ENCODE results near the gene PRKCD. TPM values are rescaled to one million over a fixed set of nuclear protein-coding genes. Genes with fewer than 3 reads are reported as not detected.

Gene PRKCD
- total and polyA plus RNA-seq, 7 experiments from 2014 or later, result 7.7 to 72.8 (median 17.5) TPM

GRCh38 chr3:53219895-53220483 lies 59.0 kb downstream of the PRKCD start:
- H3K27ac Mint-ChIP-seq, result peak overlapping the region in 3 of 9 donors; percentile 7 to 19 (median 13)
- H3K4me1 ChIP-seq (ENCODE audit: control insufficient read depth in 2 of 2, insufficient read depth in 2 of 2, low read length in 2 of 2), result no peaks in the 10 kb centered on the region
- H3K27me3 Mint-ChIP-seq, result peaks cover 0 to 5% (median 0%) of the 10 kb centered on the region in 5 donors
- POLR2A ChIA-PET, result no interaction called here
- peak; percentile 91 for ATAC-seq
- CTCF ChIA-PET, result interaction anchor here (0.9 to 1.4 kb wide), 3 partner anchors 9 to 489 kb away, joined by 3 to 4 read pairs (median 3); no protein-coding TSS in a partner anchor
- H3K4me3 ChIP-seq (ENCODE audit: low read length), result no peak overlapping the region
- H3K4me3 Mint-ChIP-seq, result no peak overlapping the region
- intact Hi-C loops (cut with micrococcal nuclease), result loop anchor here (1.0 to 2.0 kb wide), 7 partner anchors 35 to 490 kb away; partner anchors contain the start of genes DCP1A (in 1 of the 2) and TKT (in 1 of the 2)
- peaks cover 0 to 5% (median 3%) of the 10 kb centered on the region in 7 donors for H3K4me1 Mint-ChIP-seq
- H3K9me3 Mint-ChIP-seq, result no peaks in the 10 kb centered on the region
- H3K36me3 Mint-ChIP-seq, result peaks cover 0 to 4% (median 0%) of the 10 kb centered on the region in 5 donors
- H3K36me3 ChIP-seq (ENCODE audit: control insufficient read depth in 2 of 3, insufficient read depth in 3 of 3, low read length in 3 of 3), result peaks cover 0 to 15% (median 1%) of the 10 kb centered on the region in 3 experiments
- no peak overlapping the region for H3K27ac ChIP-seq (ENCODE audit: low read depth, low read length)
- H3K27me3 ChIP-seq (ENCODE audit: control insufficient read depth in 2 of 2, insufficient read depth in 2 of 2, low read length in 2 of 2), result no peaks in the 10 kb centered on the region
- peak; percentile 39 to 83 (median 66) for DNase-seq
- H3K9me3 ChIP-seq (ENCODE audit: control insufficient read depth in 2 of 3, low read length in 3 of 3), result no peaks in the 10 kb centered on the region

GRCh38 chr3:53221345-53221744 lies 60.3 kb downstream of the PRKCD start:
- Mint-ChIP-seq H3K4me1 (peaks cover 0 to 5% (median 3%) of the 10 kb centered on the region in 7 donors), H3K36me3 (peaks cover 0 to 9% (median 4%) of the 10 kb centered on the region in 5 donors), H3K4me3 (no peak overlapping the region), H3K27me3 (no peaks in the 10 kb centered on the region), H3K27ac (peak overlapping the region in 5 of 9 donors; percentile 19 to 74 (median 22)), H3K9me3 (no peaks in the 10 kb centered on the region)
- no peaks in the 10 kb centered on the region for H3K27me3 ChIP-seq (ENCODE audit: control insufficient read depth in 2 of 2, insufficient read depth in 2 of 2, low read length in 2 of 2)
- ChIA-PET POLR2A (no interaction called here), CTCF (interaction anchor here (0.9 kb wide), 1 partner anchor 47 kb away, joined by 3 read pairs; no protein-coding TSS in a partner anchor)
- H3K4me1 ChIP-seq (ENCODE audit: control insufficient read depth in 2 of 2, insufficient read depth in 2 of 2, low read length in 2 of 2), result no peaks in the 10 kb centered on the region
- no peak overlapping the region for H3K27ac ChIP-seq (ENCODE audit: low read depth, low read length)
- DNase-seq (no peak), ATAC-seq (no peak)
- intact Hi-C loops (cut with micrococcal nuclease), result loop anchor here (2.0 kb wide), 2 partner anchors 33 to 291 kb away; no protein-coding TSS in a partner anchor
- peaks cover 0 to 28% (median 5%) of the 10 kb centered on the region in 3 experiments for H3K36me3 ChIP-seq (ENCODE audit: control insufficient read depth in 2 of 3, insufficient read depth in 3 of 3, low read length in 3 of 3)
- no peaks in the 10 kb centered on the region for H3K9me3 ChIP-seq (ENCODE audit: control insufficient read depth in 2 of 3, low read length in 3 of 3)
- H3K4me3 ChIP-seq (ENCODE audit: low read length), result no peak overlapping the region

GRCh38 chr3:53221827-53222182 lies 60.8 kb downstream of the PRKCD start:
- H3K27ac Mint-ChIP-seq, result peak overlapping the region in 6 of 9 donors; percentile 19 to 75 (median 37)
- POLR2A ChIA-PET, result no interaction called here

DNA sequence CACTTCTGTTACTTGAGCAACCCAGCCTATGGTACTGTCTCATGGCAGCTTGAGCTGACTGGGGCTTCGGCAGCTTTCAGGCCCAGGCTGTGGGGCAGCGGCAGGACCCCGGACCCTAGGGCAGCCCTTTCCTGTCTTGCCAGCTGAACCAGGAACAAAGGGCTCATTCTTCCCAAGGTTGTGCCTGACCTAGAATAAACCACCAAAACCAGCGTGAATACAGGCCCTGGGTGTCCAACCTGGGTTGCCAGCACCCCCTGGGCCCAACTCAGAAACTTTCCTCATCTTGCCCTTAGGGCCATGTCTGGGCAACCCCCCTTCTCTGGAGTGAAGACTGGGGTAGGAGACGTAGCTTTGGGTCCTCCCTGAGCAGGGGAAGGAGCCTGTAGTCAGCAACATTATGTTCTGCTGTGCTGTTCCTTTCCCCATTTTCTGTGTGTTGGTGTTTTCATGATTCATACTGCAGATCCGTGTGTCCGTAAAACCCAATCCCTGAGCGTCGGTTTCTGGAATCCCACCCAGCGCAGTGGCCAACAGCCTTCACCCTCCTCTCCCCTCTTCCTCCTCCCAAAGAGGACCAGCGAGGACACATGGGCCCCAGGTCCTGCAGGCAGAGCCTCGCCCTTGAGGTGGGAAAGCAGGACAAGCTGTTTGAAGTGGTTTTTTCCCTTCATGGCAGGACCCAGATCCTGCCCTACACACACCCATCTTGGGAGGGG lies 61.3 kb downstream of the PRKCD start:
- peak overlapping the region in 2 of 9 donors; percentile 21 to 51 for H3K27ac Mint-ChIP-seq
- no peaks in the 10 kb centered on the region for H3K9me3 Mint-ChIP-seq

More at GRCh38 chr3:53221827-53222182, 60.8 kb downstream of the PRKCD start:
- Mint-ChIP-seq H3K4me1 (peaks cover 0 to 5% (median 3%) of the 10 kb centered on the region in 7 donors), H3K36me3 (peaks cover 0 to 9% (median 4%) of the 10 kb centered on the region in 5 donors), H3K27me3 (no peaks in the 10 kb centered on the region), H3K4me3 (no peak overlapping the region), H3K9me3 (no peaks in the 10 kb centered on the region)
- CTCF ChIA-PET, result interaction anchor here (0.9 kb wide), 1 partner anchor 47 kb away, joined by 3 read pairs; no protein-coding TSS in a partner anchor
- ATAC-seq (no peak), DNase-seq (no peak)
- Histone ChIP-seq H3K27ac (ENCODE audit: low read depth, low read length) (no peak overlapping the region), H3K4me3 (ENCODE audit: low read length) (no peak overlapping the region), H3K27me3 (ENCODE audit: control insufficient read depth in 2 of 2, insufficient read depth in 2 of 2, low read length in 2 of 2) (no peaks in the 10 kb centered on the region), H3K9me3 (ENCODE audit: control insufficient read depth in 2 of 3, low read length in 3 of 3) (no peaks in the 10 kb centered on the region), H3K4me1 (ENCODE audit: control insufficient read depth in 2 of 2, insufficient read depth in 2 of 2, low read length in 2 of 2) (no peaks in the 10 kb centered on the region), H3K36me3 (ENCODE audit: control insufficient read depth in 2 of 3, insufficient read depth in 3 of 3, low read length in 3 of 3) (peaks cover 0 to 33% (median 5%) of the 10 kb centered on the region in 3 experiments)
- intact Hi-C loops (cut with micrococcal nuclease), result loop anchor here (2.0 kb wide), 2 partner anchors 33 to 291 kb away; no protein-coding TSS in a partner anchor

GRCh38 chr3:53223025-53223424 lies 62.0 kb downstream of the PRKCD start:
- intact Hi-C loops (cut with micrococcal nuclease), result no loop called here
- peaks cover 4 to 18% (median 11%) of the 10 kb centered on the region in 5 donors for H3K36me3 Mint-ChIP-seq
- no peak overlapping the region for H3K27ac Mint-ChIP-seq
- no peak for ATAC-seq
- ChIA-PET CTCF (no interaction called here), POLR2A (no interaction called here)
- no peak overlapping the region for H3K4me3 ChIP-seq (ENCODE audit: low read length)
- H3K36me3 ChIP-seq (ENCODE audit: control insufficient read depth in 2 of 3, insufficient read depth in 3 of 3, low read length in 3 of 3), result peaks cover 0 to 45% (median 5%) of the 10 kb centered on the region in 3 experiments
- no peaks in the 10 kb centered on the region for H3K9me3 Mint-ChIP-seq
- no peaks in the 10 kb centered on the region for H3K27me3 Mint-ChIP-seq
- no peaks in the 10 kb centered on the region for H3K27me3 ChIP-seq (ENCODE audit: control insufficient read depth in 2 of 2, insufficient read depth in 2 of 2, low read length in 2 of 2)
- H3K9me3 ChIP-seq (ENCODE audit: control insufficient read depth in 2 of 3, low read length in 3 of 3), result no peaks in the 10 kb centered on the region
- peaks cover 0 to 5% (median 3%) of the 10 kb centered on the region in 7 donors for H3K4me1 Mint-ChIP-seq
- H3K4me1 ChIP-seq (ENCODE audit: control insufficient read depth in 2 of 2, insufficient read depth in 2 of 2, low read length in 2 of 2), result no peaks in the 10 kb centered on the region
- no peak overlapping the region for H3K27ac ChIP-seq (ENCODE audit: low read depth, low read length)
- no peak overlapping the region for H3K4me3 Mint-ChIP-seq
- no peak for DNase-seq

More for the DNA sequence above, 61.3 kb downstream of the PRKCD start:
- no peaks in the 10 kb centered on the region for H3K9me3 ChIP-seq (ENCODE audit: control insufficient read depth in 2 of 3, low read length in 3 of 3)
- H3K4me3 ChIP-seq (ENCODE audit: low read length), result no peak overlapping the region
- Mint-ChIP-seq H3K36me3 (peaks cover 3 to 11% (median 6%) of the 10 kb centered on the region in 5 donors), H3K4me1 (peaks cover 0 to 5% (median 3%) of the 10 kb centered on the region in 7 donors), H3K4me3 (no peak overlapping the region), H3K27me3 (no peaks in the 10 kb centered on the region)
- intact Hi-C loops (cut with micrococcal nuclease), result no loop called here
- no peak overlapping the region for H3K27ac ChIP-seq (ENCODE audit: low read depth, low read length)
- no peak for DNase-seq
- ATAC-seq, result no peak
- H3K27me3 ChIP-seq (ENCODE audit: control insufficient read depth in 2 of 2, insufficient read depth in 2 of 2, low read length in 2 of 2), result no peaks in the 10 kb centered on the region
- no peaks in the 10 kb centered on the region for H3K4me1 ChIP-seq (ENCODE audit: control insufficient read depth in 2 of 2, insufficient read depth in 2 of 2, low read length in 2 of 2)
- peaks cover 0 to 38% (median 5%) of the 10 kb centered on the region in 3 experiments for H3K36me3 ChIP-seq (ENCODE audit: control insufficient read depth in 2 of 3, insufficient read depth in 3 of 3, low read length in 3 of 3)
- ChIA-PET POLR2A (no interaction called here), CTCF (no interaction called here)

DNA sequence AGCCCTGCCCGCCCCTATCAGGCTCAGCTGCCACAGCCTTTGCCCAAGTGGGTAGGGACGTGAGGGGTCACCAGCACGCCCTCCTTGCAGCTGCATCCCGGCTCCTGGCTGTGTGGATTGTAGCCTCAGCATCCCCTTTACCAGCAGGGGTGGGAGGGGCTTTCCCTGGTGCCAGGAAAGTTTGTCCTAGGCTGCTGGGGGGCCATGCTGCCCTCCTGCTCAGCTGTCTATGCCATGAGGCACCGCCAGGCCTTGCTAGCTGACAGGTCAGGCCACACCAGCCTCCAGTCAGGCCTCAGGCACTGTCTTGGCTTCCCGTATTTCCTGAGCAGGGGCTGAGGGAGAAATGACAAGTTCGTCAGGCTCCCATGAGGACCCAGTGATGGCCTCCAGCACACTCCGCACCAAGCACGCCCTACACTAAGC lies 62.5 kb downstream of the PRKCD start:
- Mint-ChIP-seq H3K27me3 (no peaks in the 10 kb centered on the region), H3K27ac (peak overlapping the region in 1 of 9 donors; percentile 19), H3K9me3 (no peaks in the 10 kb centered on the region), H3K4me3 (no peak overlapping the region), H3K4me1 (peaks cover 0 to 5% (median 3%) of the 10 kb centered on the region in 7 donors), H3K36me3 (peaks cover 4 to 23% (median 11%) of the 10 kb centered on the region in 5 donors)
- ChIA-PET POLR2A (no interaction called here), CTCF (no interaction called here)
- DNase-seq (no peak), ATAC-seq (no peak)
- Histone ChIP-seq H3K4me1 (ENCODE audit: control insufficient read depth in 2 of 2, insufficient read depth in 2 of 2, low read length in 2 of 2) (no peaks in the 10 kb centered on the region), H3K4me3 (ENCODE audit: low read length) (no peak overlapping the region), H3K36me3 (ENCODE audit: control insufficient read depth in 2 of 3, insufficient read depth in 3 of 3, low read length in 3 of 3) (peaks cover 0 to 51% (median 10%) of the 10 kb centered on the region in 3 experiments), H3K9me3 (ENCODE audit: control insufficient read depth in 2 of 3, low read length in 3 of 3) (no peaks in the 10 kb centered on the region), H3K27ac (ENCODE audit: low read depth, low read length) (no peak overlapping the region), H3K27me3 (ENCODE audit: control insufficient read depth in 2 of 2, insufficient read depth in 2 of 2, low read length in 2 of 2) (no peaks in the 10 kb centered on the region)
- intact Hi-C loops (cut with micrococcal nuclease), result no loop called here
